GM15510 (cell line): Measurements from ENCODE around the gene JOSD2.

ENCODE experiments used
- POLR2A ChIP-seq: IDR thresholded peaks from 3 replicates; pipeline ENCODE4 v1.6.1; 2011; ENCODE audit warnings: borderline replicate concordance; ENCODE audit not compliant: insufficient read length; ENCODE audit errors: extremely low read depth

The JOSD2 gene

DNA sequence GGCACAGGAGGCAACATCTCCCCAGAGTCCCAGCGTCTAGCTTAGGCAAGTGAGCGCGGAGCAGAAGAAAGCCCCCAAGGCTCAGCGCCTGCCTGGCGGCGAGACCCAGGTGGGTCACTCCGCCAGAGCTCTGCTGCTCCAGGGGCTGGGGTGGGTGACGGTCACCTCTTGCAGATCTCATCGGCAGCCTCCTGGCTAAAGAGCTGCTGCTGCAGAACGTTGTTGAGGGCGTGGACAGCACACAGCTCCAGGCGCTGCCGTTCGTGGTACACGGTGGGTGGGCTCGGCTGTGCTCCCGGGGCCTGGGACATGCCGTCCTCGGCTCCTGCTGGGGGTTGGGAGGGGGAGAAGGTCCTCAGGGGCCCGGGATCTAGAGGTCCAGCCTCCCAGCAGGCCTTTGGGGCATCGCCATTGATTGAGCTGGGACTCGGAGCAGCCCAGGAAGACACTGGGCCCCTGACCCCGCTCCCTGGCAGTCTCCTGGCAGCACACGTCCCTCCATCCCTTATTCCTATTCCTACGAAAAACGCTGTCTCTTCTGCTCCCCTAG, 795 bp downstream of the JOSD2 start:
- no peak for TF ChIP-seq POLR2A

DNA sequence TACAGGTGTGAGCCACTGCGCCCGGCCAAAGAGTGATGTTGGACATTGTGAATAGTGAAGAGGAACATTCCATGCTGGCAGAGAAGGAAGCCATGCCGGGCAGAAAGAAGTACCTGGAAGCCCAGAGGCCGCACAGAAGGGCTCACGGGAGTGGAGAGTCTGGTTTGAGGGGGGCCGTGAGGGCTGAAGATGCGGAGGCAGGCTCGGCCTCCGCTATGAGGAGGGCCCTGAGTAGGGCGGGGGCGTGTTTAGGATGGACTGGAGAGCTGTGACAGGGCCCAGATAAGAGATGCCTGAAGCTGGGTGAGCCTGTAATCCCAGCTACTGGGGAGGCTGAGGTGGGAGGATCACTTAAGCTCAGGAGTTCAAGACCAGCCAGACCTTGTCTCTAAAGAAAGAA, 1.6 kb downstream of the JOSD2 start:
- TF ChIP-seq POLR2A = no peak

DNA sequence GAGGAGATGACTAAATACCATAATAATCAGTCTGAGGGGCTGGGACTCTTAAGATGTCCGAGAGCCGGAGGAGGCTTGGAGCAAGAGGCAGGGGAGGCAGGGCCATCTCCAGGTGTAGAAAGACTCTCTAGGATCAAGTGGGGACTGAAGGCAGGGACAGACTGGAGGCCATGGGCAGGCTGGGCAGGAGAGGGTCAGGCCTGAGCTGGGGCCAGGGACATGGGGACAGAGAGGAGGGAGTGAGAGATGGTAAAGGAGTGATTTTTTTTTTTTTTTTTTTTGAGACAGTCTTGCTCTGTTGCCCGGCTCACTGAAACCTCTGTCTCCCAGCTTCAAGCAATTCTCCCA, 2.2 kb downstream of the JOSD2 start:
- TF ChIP-seq POLR2A = no peak

DNA sequence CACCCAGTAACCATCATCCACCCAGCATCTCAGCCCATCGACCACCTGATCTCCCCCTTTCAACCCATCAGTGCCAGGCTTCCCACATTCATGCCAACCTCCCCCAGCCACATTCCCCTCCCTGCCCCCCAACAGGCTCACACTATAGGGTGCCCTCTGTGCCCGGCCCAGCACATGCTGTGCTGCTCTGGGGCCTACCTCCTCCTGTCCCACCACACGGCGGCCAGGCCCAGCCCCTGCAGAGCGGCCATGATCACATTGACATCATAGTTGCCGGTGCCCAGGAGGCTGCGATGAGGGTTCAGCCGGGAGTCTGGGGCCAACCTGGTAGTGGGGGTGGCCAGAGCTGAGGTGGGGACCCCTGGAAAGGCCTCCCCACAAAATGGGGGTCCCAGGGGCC, 3.6 kb downstream of the JOSD2 start:
- TF ChIP-seq POLR2A = no peak

DNA sequence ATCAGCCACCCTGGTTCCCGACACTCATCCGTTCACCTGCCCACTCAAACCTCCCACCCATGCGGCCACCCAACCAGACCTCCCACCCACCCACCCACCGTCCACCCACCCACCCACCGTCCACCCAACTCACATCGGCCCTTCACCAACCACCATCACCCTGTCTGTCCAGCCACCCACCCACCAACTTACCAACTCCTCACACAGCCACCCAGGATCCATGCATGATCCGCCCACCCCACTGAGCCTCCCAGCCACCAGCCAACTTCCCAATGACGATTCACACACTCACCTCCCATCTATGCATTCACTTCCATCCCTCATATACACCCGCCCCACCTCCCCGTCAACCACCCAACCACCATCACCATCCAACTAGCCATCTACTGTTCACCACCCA, 4.3 kb downstream of the JOSD2 start:
- TF ChIP-seq POLR2A = no peak

DNA sequence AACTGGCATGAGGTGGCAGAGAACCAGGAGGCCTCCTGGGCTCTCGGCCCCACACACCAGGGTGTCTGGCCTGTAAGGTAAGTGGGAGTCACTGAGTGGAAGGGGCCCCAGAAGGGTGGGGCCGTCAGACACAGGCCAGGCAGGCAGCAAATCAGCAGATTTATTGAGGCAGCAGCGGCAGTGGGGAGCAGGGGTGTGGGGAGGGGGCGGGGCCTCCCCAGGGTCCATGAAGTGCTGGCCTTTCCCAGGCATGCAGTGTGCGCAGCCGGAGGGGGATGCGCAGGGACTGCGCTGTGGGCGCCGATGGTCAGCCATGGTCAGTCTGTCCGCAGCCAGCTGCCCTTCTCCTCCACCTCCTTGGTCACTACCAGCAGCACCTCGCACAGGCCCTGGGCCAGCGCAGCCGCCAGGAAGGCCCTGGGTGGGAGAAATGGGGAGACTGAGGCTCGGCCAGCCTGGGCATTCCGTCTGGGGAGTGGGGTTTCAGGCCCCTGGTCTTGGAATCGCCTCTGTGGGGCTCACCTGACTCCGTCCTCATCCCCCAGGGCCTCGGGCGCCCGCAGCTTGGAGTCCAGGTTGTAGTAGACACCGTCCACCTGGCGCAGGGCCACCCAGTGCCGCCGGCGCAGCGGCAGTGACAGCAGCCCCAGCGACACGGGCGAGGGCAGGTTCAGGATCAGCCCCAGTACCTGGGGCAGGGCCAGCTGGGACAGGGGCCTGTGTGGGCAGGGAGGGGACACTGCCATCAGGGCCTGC, 5.0 kb downstream of the JOSD2 start:
- TF ChIP-seq POLR2A = no peak

DNA sequence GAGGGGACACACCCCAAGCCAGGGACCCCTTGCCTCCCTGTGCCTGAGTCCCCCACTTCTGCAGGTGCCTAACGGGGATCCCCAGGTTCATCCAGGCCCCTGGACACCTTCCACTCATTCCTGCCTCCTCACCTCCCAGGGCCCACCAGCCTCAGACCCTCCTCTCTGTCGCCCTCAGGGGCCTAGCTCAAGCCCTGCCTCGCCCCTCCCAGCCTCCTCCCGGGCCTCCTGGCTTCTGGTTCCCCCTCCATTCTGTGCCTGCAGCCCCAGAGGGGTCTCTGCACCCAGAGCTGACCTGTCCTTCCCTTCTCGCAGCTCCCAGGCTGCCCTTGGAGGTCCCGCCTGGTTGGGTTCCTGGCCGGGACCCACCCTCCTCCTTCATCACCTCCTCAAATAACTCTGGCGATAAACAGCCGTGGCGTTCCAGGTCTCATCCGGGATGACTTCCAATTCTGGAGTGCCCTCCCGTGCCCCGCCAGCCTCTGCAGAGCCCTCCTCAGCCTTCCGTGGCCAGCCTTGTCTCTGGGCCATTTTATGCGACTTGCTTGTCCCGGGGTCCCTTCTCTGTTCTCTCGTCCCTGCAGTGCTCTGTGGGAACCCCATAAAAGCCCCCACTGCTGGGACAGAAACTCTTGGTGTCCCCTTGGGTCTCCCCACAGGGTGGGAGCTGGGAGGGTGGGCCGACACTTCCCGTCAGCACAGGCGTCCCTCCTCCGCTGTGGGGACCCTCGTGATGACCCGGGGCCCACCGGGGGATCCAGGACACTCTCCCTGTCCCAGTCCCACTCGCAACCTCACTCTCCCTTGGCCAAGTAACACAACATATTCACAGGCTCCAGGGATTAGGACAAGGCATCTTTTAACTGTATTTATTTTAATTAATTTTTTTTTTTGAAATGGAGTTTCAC, 9.2 kb downstream of the JOSD2 start:
- no peak for TF ChIP-seq POLR2A

DNA sequence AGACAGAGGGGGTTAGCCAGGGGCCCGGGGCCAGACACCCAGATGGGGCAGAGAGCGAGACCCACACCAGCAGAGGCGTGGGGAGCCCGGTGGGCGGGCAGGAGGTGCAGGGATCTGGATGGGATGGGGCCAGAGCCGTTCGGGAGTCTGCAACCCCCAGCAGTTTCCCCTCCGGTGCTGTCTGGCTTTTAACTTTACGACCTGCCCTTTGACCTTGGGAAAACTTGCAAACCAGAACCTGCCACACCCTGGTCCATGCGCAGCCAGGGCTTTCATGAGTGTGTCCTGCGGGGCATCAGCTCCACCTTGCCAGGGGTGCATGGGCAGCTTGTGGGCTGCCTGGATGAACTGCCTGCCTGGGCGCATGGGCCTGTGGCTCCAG, 9.8 kb downstream of the JOSD2 start:
- no peak for TF ChIP-seq POLR2A

DNA sequence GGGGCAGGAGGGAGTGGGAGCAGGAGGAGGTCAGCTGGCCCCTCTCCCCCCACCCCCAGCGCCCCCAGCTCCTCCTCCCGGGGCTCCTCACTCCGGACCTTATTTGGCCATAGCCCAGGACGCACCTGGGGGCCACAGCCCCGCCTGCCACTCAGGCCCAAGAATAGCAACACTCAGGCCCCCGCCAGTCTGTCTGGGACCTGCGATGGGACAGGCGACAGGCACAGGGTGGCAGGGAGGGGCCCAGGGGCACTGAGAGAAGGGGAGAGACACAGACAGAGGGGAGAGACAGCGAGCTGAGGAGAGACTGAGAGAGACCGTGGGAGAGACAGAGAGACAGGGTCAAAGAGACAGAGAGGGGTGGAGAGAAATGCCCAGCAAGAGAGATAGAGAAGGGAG, 10.2 kb downstream of the JOSD2 start:
- no peak for TF ChIP-seq POLR2A

DNA sequence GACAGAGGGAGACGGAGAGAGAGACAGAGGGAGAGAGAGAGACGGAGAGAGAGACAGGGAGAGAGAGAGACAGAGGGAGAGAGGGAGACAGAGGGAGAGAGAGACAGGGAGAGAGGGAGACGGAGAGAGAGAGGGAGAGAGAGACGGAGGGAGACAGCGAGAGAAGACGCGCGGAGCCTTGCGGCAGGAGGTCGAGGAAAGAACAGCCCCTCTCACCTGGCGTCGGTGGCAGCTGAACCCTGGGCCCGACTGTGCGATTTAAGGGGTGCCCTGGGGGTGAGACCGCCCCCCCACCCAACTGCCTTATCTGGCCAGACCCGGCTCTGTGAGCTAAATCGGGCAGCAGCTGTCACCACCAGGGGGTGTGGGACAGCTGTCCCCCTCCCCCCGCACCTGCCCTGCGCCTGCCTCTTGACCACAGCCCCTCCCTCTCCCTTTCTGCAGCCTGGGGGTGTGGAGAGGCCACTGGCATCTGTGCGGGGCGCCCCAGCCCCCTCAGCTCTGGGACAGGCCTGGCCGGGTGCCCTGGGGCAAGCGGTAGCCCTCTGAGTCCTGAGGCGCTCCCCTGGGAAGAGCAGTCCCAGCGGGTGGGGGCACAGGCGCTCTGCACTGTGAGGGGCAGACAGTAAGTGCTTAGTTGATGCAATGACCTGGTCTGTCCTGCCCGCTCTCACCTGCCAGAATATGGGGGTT, 10.8 kb downstream of the JOSD2 start:
- TF ChIP-seq POLR2A = no peak

DNA sequence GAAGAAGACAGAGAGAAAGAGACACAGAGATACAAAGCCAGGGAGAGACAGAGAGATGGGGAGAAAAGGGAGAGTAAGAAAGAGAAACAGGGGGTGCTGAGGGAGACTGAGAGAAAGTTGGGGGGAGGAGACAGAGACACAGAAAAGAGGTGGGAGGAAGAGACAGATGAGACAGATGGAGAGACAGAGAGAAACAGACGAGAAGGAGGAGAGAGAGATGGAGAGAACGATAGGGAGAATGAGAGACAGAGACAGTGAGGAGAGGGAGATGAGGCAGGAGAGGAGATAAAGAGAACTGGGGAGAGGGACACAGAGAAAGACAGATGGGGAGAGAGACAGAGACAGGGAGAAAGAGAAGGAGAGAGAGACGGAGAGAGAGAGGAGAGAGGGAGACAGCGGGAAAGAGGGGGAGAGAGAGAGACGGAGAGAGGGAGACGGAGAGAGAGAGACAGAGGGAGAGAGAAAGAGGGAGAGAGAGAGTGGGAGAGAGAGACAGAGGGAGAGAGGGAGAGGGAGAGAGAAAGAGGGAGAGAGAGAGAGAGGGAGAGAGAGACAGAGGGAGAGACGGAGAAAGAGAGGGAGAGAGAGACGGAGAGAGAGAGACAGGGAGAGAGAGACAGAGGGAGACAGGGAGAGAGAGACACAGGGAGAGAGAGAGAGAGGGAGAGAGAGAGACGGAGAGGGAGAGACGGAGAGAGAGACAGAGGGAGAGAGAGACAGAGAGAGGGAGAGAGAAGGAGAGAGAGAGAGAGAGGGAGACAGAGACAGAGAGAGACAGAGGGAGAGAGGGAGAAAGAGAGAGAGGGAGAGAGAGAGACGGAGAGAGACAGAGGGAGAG, 12.6 kb downstream of the JOSD2 start:
- TF ChIP-seq POLR2A = no peak

DNA sequence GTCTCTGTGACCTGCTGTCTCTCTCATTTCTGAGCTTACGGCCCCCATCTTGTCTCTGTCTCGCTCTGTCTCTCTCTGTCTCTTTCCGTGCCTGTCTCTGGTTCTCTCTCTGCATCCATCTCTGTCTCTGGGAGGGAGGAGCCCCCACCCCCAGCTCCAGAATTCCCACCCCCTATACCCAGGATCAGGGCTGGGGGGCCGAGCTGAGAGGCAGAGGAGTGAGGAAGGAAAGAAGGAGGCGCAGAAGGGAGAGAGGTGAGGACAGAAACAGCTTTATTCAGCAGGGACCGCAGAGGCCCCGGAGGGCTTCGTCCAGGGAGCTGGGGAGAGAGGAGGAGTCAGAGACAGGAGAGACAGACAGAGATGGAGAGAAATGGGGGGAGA, 14.0 kb downstream of the JOSD2 start:
- no peak for TF ChIP-seq POLR2A

DNA sequence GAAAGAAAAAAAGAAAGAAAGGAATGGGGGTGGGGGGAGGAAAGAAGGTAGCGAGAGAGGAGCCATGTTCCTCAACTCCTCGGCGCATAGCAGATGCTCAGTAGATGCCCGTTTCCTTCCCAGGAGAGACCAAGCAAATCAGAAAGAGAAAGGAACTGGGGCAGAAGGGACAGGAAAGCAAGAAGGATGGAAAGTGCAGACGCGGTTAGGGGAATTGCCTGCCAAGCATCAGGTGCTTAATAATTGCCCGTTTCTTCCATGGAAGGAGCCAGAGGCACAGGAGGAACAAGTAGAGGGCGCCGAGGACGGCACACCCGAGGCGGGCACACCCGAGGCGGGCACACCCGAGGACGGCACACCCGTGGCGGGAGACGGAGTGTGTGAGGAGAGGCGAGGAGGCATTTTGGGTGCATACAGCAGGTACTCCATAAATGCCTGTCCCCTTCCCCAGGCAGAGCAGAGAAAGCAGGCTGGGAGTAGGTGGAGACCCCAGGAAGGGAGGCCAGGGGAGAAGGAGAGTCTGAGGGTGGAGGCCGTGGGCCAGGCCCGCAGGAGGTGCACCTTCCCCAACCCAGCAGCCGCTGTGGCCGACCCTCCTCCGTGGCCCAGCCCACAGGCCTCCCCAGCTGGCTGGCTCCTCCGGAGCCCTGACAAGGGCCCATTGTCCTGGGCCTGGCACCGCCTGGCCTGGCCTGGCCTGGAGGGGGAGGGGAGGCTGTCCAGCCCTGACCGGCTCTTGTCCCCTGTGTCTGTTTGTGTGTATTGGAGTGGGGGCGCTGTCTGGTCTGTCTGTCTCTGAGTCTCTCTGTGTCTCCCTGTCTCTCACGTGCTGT, 14.6 kb downstream of the JOSD2 start:
- no peak for TF ChIP-seq POLR2A
